Esophagus muscularis mucosa (tissue), 4 donors: ENCODE measurements around the gene NANS. TPM values are rescaled to one million over a fixed set of nuclear protein-coding genes. Genes with fewer than 3 reads are reported as not detected.
A peak's percentile ranks its signal among the peaks of the same experiment; 100 is the strongest.

Experiments used
- DNase-seq: peaks from one replicate; pipeline ENCODE4 v3.0.0-alpha.2; 2017; ENCODE audit errors: extremely low spot score
- H3K27ac ChIP-seq, 4 donors: fragments of 200-600 bp; sonication (generic); replicated peaks in 1 of 4; 1 replicate in 3 of 4; 2 replicates in 1 of 4; pipeline ENCODE4 v1.5.1; 2016 to 2019; ENCODE audit warnings: mild to moderate bottlenecking in 1 of 4
- H3K27me3 ChIP-seq, 4 donors: fragments of 200-600 bp; sonication (generic); one replicate each; pipeline versions ENCODE4 v1.5.1 to v1.6.0; 2016 to 2019
- H3K36me3 ChIP-seq, 4 donors: fragments of 200-600 bp; sonication (generic); one replicate each; pipeline ENCODE4 v1.5.1; 2016 to 2019
- H3K4me1 ChIP-seq, 4 donors: fragments of 200-600 bp; sonication (generic); one replicate each; pipeline ENCODE4 v1.5.1; 2016 to 2019
- H3K4me3 ChIP-seq, 4 donors: fragments of 200-600 bp; sonication (generic); 1 replicate in 2 of 4; 2 replicates in 2 of 4; pipeline ENCODE4 v1.5.1; 2016 to 2019; ENCODE audit warnings: mild to moderate bottlenecking in 4 of 4, moderate library complexity in 1 of 4
- H3K9me3 ChIP-seq, 4 donors: fragments of 200-600 bp; sonication (generic); 1 replicate in 3 of 4; 2 replicates in 1 of 4; pipeline ENCODE4 v1.5.1; 2016 to 2019
- CTCF ChIP-seq, 3 experiments: fragments of 200-600 bp in 2 of 3; fragments of 450-650 bp in 1 of 3; sonication (generic) in 2 of 3; IDR thresholded peaks; one replicate each; pipeline ENCODE4 v1.5.1; 2017 to 2019; ENCODE audit warnings: antibody characterized with exemption in 3 of 3, mild to moderate bottlenecking in 2 of 3, moderate library complexity in 1 of 3
- EP300 ChIP-seq: sonication (generic); formaldehyde crosslinking; IDR thresholded peaks from one replicate; pipeline ENCODE4 v1.6.1; 2017; ENCODE audit warnings: antibody characterized with exemption
- POLR2A ChIP-seq: fragments of 450-650 bp; IDR thresholded peaks from one replicate; pipeline ENCODE4 v1.6.1; 2017; ENCODE audit warnings: antibody characterized with exemption, moderate library complexity, mild to moderate bottlenecking, low read depth
- POLR2AphosphoS5 ChIP-seq, 2 donors: sonication (generic); formaldehyde crosslinking; IDR thresholded peaks; one replicate each; pipeline ENCODE4 v1.6.1; 2017; ENCODE audit warnings: antibody characterized with exemption in 2 of 2
- WGBS: methylation state at CpG from one replicate; pipeline ENCODE4 v1.1.5; 2018; 5-methylcytosine and 5-hydroxymethylcytosine counted together
- intact Hi-C: fragments of 100-400 bp; cut with DNase I; formaldehyde crosslinking; loops from one replicate; pipeline ENCODE4 v1.15.1; 2023
- total RNA-seq, 4 donors: library from RNA; depleted of rRNA; stranded (reverse); fragments of >200 nt; gene quantifications; one replicate each; pipeline versions ENCODE4 v1.1.0 to v1.2.1, GENCODE V29; 2016

Gene NANS
- total RNA-seq, 4 donors from 2014 or later = 25.3 to 54.7 (median 37.3) TPM

DNA sequence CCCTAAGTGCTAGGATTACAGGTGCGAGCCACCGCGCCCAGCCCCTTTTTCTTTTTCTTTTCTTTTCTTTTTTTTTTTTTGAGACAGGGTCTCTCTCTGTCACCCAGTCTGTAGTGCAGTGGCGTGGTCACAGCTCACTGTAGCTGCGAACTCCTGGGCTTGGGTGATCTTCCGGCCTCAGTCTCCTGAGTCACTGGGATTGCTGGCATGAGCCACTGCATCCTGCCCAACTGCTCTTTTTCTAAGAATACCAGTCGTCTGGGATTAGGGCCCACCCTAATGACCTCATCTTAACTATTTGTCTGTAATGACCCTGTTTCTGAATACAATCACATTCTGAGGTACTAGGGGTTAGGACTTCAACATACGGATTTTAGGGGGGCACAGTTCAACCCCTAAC, 34.1 kb upstream of the NANS start:
- Histone ChIP-seq H3K36me3 (peaks cover 11 to 43% (median 28%) of the 10 kb centered on the region in 4 donors), H3K27me3 (no peaks in the 10 kb centered on the region), H3K4me1 (peaks cover 0 to 17% (median 0%) of the 10 kb centered on the region in 4 donors), H3K27ac (no peak overlapping the region), H3K4me3 (no peak overlapping the region), H3K9me3 (no peaks in the 10 kb centered on the region)
- no peak for TF ChIP-seq POLR2AphosphoS5 (IDR thresholded peaks at IDR 0.05)
- TF ChIP-seq EP300 = no peak
- TF ChIP-seq CTCF (IDR thresholded peaks at IDR 0.05) = no peak
- TF ChIP-seq POLR2A = no peak
- intact Hi-C loops = no loop called here
- DNase-seq = no peak
- 77% methylated on average over 8 of the region's 8 CpGs for WGBS

- no peak for DNase-seq
- WGBS = 88% methylated on average over 1 of the region's 1 CpG
- Histone ChIP-seq H3K27ac (no peak overlapping the region), H3K4me1 (peaks cover 0 to 15% (median 0%) of the 10 kb centered on the region in 4 donors), H3K4me3 (no peak overlapping the region), H3K9me3 (no peaks in the 10 kb centered on the region), H3K27me3 (no peaks in the 10 kb centered on the region), H3K36me3 (peaks cover under 1 to 21% (median 6%) of the 10 kb centered on the region in 4 donors)
- no peak for TF ChIP-seq EP300
- TF ChIP-seq POLR2AphosphoS5 (IDR thresholded peaks at IDR 0.05) = no peak
- no peak for TF ChIP-seq POLR2A
- no peak for TF ChIP-seq CTCF (IDR thresholded peaks at IDR 0.05)
- intact Hi-C loops = no loop called here
Measured at GRCh38 chr9:98024702-98025101, 31.8 kb upstream of the NANS start.

DNA sequence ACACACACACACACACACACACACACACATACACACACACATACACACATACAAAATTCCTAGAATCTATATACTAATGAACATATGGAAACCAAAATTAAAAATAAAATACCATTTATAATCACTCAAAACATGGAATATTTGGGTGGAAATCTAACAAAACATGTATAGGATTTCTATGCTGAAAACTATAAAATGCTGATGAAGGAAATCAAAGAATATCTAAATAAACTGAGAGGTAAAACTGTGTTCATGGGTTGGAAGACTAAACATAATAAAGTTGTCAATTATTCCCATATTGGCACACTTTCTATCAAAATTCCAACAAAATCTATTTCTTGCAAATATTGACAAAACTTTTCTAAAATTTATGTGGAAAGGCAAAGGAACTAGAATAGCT, 25.4 kb upstream of the NANS start:
- TF ChIP-seq EP300 = no peak
- TF ChIP-seq POLR2A = no peak
- no peak for TF ChIP-seq CTCF (IDR thresholded peaks at IDR 0.05)
- no peak for TF ChIP-seq POLR2AphosphoS5 (IDR thresholded peaks at IDR 0.05)
- no peak for DNase-seq
- no peaks in the 10 kb centered on the region for H3K27me3 ChIP-seq
- intact Hi-C loops = loop anchor here (5.0 kb wide), 1 partner anchor 54 kb away; no protein-coding TSS in a partner anchor
- peaks cover 0 to 7% (median 3%) of the 10 kb centered on the region in 4 donors for H3K4me1 ChIP-seq
- H3K36me3 ChIP-seq = no peaks in the 10 kb centered on the region
- no peak overlapping the region for H3K27ac ChIP-seq
- no peaks in the 10 kb centered on the region for H3K9me3 ChIP-seq
- no peak overlapping the region for H3K4me3 ChIP-seq

DNA sequence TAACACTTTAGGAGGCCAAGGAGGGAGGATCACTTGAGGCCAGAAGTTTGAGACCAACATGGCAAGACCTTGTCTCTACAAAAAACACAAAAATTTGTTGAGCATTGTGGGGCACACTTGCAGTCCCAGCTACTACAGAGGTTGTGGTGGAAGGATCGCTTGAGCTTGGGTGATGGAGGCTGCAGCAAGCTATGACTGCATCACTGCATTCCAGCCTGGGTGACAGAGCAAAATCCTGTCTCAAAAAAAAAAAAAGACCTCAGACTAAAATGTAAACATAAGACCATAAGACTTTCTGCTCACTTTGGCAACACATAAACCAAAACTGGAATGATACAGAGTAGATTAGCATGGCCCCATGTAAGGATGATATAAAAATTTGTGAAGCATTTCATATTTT, 24.6 kb upstream of the NANS start:
- Histone ChIP-seq H3K27me3 (no peaks in the 10 kb centered on the region), H3K9me3 (no peaks in the 10 kb centered on the region), H3K27ac (no peak overlapping the region), H3K4me1 (peaks cover 0 to 7% (median 4%) of the 10 kb centered on the region in 4 donors), H3K36me3 (no peaks in the 10 kb centered on the region), H3K4me3 (no peak overlapping the region)
- no peak for TF ChIP-seq EP300
- no peak for DNase-seq
- intact Hi-C loops = loop anchor here (5.0 kb wide), 1 partner anchor 55 kb away; no protein-coding TSS in a partner anchor
- 83% methylated on average over 1 of the region's 1 CpG for WGBS

DNA sequence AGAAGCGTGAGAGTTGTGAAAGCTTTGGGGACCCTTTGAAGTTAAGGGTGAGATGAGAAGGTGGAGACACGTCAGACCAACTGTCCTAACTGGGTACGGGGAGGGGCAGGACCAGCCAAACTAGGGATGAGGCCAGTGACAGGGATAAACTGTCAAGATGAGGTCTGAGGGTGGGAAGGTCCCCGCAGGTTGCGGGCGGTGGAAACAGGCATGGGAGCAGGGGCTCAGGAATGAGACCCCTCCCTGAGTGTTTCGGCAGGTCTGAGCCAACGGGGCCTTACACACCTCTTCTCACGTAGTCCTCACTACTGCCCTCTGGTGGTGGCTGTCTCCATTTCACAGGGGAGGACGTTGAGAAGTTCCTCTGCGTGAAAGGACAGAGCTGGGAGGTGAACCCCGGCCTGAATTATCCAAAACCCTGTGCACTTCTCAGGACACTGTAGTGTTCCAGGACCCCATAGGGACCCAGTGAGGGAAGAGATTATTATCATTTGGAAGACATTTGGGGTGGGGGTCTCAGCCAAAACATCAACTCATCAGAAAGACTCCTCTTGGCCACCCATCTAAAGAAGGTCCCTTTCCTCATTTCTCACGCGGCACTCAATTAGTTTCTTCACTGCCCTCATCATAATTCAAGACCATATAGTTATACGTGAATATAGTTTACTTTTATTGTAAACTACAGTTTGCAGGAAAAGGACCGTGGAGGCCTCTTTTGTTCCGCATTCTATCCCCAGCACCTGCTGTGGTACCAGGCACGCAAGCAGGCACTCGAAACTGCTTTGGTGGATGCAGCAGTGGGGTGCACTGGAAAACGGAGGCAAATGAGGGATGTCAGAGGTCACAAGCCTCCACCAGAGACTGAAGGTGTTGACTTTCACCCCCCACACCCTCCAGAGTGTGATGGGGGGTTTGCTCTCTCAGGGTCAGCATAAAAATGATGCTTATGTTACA, 21.7 kb upstream of the NANS start:
- intact Hi-C loops = loop anchor here (1.0 to 5.0 kb wide), 2 partner anchors 58 to 112 kb away; no protein-coding TSS in a partner anchor
- H3K27me3 ChIP-seq = no peaks in the 10 kb centered on the region
- DNase-seq = peak; percentile 98
- no peaks in the 10 kb centered on the region for H3K9me3 ChIP-seq
- H3K27ac ChIP-seq = no peak overlapping the region
- H3K4me1 ChIP-seq = peaks cover 0 to 10% (median 6%) of the 10 kb centered on the region in 4 donors
- WGBS = 44% methylated on average over 19 of the region's 20 CpGs
- peak; percentile 15 to 56 for TF ChIP-seq POLR2AphosphoS5 (IDR thresholded peaks at IDR 0.05)
- peak; percentile 78 to 89 (median 85) for TF ChIP-seq CTCF (IDR thresholded peaks at IDR 0.05)
- TF ChIP-seq EP300 = no peak
- no peak for TF ChIP-seq POLR2A
- H3K4me3 ChIP-seq = peak overlapping the region in 2 of 4 donors; percentile 20 to 24
- H3K36me3 ChIP-seq = no peaks in the 10 kb centered on the region
